NCI-H1930 (cell line): ENCODE data around the gene KDM5B.
"Not testable (repeated sequence)": the region's sequence is repeated elsewhere in the genome, so short reads cannot be mapped to it uniquely, and the experiment has no call there.

Experiments used
- DNase-seq, 2 experiments: peaks; one replicate each; lab custom pipeline; 2025; lab: John Stamatoyannopoulos, UW

Gene KDM5B

GRCh38 chr1:202807926-202808757 lies at the start of gene KDM5B:
Gene KDM5B (minus strand): TSS chr1:202808421. CDS start chr1:202808305, 116 bp downstream.
- DNase-seq = peak; percentile 27 to 73

- DNase-seq = no peak
Observed at GRCh38 chr1:202857136-202857610, 49.0 kb upstream of the KDM5B start.

DNA sequence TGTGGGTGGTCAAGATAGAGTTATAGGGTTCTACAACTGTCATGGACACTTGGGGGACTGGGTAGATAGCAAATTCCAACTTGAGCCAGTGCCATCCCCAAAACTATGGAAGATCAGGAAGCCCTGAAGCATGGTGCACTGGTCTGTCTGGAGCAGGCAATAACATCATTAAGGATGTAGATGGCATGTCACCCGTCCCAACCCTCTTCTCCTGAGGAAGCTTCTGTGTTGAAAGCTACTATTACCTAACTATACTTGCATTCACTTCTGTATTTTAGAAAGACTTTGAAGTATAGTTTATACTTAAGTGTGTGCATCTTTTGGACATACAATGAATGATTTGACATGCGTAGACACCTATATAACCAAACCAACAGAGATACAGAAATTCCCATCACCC lies 47.8 kb upstream of the KDM5B start:
- no peak for DNase-seq

- no peak for DNase-seq
Observed at GRCh38 chr1:202854787-202855186, 46.6 kb upstream of the KDM5B start.

DNA sequence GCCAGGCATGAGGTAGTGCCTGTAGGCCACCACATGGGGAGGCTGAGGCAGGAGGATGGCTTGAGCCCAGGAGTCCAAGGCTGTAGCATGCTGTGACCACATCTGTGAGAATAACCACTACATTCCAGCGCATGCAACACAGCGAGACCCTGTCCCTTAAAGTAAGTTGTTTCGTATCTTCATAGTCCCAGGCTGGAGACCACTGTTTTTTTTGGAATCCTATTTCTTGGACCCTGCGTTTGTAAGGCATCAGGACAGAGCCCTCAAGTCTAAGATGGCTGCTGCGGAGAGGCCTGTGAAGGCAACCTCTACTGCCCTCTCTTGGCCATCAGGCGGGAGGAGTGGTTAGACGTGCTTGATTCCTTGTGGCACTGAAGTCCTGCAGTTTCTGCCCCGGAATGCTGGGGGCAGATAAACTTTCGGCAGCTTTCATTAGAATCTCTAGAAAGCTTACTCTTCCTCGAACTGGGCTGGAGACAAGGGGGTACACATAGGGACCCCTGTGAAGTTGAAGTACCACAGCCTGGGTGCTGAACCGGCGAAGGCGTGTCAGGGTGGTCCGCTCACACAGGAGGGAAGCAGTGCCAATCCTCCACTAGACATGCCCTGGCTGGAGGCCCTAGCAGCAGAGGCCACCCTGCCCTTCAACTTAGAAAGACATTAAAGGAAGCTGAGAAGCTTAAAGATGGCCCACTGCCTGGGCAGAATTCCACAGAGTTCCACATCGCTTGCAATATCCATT lies 44.1 kb upstream of the KDM5B start:
- peak; percentile 15 to 17 for DNase-seq

DNA sequence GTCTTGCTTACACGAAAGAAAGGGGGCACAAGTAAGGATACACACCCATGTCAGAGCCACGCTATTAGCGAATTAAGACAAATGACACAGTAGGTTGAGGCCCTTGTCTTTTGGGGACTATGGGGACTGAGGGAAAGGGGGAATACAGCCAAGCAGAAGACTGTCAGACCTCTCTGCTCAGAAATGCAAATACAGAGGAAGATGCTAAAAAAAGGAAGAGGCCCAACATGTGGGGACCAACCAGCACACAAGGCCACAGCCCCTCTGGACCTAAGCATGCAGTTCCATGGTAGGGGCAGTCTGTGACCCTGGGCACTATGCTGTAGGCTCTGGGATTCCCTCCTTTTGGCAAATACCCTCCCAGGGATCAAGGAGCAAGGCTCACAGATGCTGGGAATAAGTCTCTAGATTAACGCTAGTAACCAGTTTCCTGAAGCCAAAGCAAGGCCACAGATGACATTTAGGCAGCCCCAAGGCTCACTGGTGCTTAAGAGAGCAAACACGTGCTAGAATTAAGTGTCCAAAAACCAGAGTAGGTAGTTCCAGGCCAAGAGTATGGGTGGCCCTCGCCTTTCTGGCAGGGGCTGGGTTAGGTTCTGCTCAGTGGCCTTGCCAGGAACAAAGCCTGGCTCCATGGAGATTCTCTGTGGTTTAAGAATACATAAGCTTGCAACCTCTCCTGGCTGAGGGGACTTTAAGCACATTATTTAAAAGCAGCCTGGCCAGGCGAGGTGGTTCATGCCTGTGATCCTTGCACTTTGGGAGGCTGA lies 42.6 kb upstream of the KDM5B start:
- DNase-seq = no peak

DNA sequence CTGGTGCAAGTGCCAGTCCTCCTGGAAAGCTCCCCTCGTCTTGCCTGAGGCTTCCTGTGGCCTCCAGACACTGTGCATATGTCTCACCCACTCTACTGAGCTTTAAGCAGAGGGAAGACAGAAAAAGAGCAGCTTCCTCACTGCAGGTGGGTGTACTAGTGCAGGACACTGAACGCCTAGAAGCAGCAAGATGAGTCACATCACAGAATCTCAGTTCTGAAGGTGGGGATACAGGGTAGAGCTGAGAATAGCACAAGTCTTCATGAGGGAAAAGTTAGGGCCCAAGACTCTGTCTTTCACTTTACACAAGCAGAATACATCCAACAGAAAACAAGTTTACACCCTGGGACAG lies 39.9 kb upstream of the KDM5B start:
- no peak for DNase-seq

DNA sequence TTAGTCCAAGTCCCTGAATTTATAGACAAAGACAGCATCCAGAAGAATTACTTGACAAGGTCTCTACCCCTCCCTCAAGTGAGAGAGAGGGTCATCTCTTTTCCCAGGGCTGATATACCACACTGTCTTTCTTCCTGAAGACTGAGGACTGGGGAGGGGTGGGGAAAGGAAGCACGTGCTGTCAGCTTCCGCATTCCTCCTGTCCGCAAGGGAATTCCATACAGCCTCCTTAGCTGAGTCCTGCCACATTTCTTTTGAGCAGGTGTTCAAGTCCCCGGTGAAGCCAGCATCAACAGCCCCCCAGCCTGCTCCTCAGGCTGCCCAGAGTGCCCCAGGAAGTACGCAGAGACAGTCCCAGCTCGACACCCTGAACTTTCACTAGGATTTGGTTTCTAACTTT lies 36.7 kb upstream of the KDM5B start:
- DNase-seq = no peak

GRCh38 chr1:202844259-202844658 lies 36.0 kb upstream of the KDM5B start:
- no peak for DNase-seq

DNA sequence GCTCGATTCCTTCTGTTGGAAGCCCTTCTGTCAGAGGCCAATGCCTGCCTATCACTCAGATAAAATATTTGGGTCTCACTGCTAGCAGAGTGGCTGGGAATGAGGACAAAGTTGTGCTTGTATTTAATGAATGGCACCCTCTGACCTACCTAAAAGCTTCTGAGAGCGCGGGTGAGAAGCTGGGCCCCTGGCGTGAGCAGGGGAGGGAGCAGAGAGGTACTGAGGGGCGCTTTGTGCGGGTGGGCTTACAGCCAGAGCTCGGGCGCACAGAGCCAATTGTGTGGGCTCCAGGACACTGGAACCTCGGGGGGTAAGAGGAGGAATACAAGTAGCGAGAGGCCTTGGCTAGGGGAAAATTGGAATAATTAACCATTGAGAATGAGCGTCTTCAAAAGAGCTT lies 34.9 kb upstream of the KDM5B start:
- DNase-seq = no peak

DNA sequence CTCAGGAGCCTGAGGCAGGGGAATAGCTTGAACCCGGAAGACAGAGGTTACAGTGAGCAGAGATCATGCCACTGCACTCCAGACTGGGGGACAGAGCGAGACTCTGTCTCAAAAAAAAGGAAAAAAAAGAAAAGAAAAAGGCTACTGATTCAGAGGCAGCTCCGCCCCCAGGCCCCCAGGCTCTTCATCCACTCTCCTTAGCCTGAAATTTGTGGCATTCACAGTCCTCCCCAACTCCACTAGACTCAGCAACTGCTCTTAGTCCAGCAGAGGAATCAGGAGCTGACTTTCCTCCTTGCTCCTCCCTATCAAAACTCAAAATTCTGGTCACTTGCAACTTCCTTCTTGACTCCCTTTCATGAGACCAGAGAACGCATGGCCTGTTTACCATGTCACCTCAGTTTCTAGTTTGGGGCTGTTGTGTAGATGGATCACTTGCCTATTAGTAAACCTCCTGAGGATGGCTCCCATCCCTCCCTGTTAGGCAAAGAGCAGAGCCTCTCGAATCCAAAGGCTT lies 29.6 kb upstream of the KDM5B start:
- DNase-seq = no peak

DNA sequence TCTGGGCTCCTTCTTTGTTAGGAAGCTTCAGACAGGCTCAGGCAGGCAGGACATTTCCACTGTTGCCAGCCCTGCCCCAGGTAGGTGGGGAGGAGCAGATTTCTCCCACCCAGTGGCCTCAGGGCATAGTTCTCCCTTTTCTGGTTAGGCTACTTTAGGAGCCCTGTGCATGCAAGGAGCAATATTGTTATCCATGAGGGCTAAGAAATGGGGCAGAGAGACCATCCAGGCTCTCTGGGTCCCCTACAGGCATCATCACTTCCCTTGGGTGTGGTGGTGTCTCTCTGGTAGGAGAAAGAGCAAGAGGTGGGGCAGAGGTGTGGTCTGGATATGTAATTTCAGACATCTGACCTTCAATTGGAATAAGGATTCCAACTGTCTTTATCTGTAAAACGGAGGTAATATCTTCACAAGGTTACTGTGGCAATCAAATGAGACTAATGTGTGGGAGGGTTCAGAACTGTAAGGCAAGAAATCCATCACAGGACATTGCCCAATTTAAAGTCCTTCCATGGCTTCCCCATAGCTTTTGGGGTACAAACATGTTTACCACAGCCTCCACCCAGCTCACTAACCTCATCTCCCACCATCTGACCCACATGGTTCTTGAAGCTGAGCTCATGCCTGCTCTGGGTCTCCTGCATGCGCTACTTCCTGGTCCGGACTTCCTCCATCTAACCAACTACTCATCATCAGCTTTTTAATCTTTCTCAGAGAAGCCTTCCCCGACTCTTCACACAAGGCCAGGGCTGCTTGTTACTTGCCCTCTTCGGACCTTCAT lies 28.6 kb upstream of the KDM5B start:
- no peak for DNase-seq

DNA sequence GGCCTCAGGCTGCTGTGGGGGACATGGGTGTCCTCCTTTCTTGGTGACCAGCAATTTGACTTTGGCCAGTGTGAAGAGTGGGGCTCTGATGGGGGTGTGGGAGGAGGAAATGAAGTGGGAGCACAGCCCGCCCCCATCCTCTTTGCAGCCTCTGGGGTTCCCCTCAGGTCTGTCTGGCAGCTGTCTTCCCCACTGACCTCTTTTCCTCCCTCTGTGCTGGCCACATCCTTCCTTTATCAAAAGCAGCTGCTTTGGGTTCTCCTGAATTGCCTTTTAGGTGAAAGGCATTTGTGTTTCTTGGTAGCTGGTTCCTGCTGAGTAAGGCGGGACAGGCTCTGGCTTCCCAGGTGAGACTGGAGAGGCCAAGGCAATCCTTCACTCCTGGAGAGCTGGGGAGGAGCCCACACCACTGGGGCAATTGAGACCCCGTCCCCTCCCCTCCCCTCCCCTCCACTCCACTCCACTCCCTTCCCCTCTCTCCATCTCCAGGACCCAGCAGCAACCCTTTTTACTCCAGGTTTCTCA lies 27.4 kb upstream of the KDM5B start:
- DNase-seq = no peak

- no peak for DNase-seq
Observed at GRCh38 chr1:202834771-202835547, 26.7 kb upstream of the KDM5B start.

- DNase-seq = no peak
Observed at GRCh38 chr1:202831906-202832305, 23.7 kb upstream of the KDM5B start.

DNA sequence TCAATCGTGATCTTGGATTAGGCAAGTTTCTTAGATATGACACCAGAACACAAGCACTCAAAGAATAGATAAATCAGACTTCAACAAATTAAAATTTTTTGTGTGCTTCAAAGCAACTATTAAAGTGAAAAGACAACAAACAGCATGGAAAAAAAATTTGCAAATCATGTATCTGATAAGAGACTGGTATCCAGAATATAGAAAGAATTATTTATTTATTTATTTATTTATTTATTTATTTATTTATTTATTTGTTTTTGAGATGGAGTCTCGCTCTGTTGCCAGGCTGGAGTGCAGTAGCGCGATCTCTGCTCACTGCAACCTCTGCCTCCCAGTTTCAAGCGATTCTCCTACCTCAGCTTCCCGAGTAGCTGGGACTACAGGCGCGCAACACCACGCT lies 21.0 kb upstream of the KDM5B start:
- DNase-seq = not testable (repeated sequence)

DNA sequence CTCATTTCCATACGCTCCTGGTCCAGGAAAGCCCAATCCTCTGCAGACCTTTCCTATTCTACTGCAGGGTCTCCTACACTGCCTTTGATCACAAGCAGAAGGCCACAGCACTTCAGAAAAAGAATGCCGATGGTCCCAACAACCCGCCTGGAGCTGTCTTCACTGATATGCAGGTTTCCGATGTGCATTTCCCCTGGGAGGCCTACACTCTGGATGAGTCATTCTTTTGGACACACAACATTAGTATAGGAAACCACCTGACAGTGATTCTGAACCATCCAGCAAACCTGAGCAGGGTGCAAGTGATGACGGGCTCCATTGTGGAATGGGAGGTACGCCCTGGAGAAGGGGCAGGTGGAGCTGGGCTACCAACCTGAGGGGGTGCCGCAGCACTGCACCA lies 17.5 kb upstream of the KDM5B start:
- DNase-seq = no peak

- no peak for DNase-seq
Observed at GRCh38 chr1:202821467-202821866, 13.2 kb upstream of the KDM5B start.

DNA sequence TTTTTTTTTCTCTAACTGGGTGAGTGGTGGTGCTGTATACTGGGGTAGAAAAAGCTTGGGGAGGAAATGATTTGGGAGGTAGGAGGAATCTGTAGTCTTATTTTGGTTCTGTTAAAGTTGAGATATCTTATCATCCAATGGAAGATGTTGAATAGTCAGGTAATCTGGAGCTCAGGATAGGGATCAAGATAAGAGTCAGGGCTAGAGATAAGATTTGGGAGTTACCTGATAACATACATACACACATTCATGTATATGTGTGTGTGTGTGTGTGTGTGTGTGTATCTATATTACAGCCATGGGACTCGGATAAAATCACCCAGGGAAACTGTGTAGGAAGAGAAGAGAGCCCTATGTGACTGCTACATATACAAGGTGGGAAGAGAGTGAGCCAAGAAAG lies 10.6 kb upstream of the KDM5B start:
- no peak for DNase-seq

- no peak for DNase-seq
Observed at GRCh38 chr1:202815120-202815519, 6.9 kb upstream of the KDM5B start.
